GM21367 (cell line): ENCODE measurements around the gene SEPHS2.
"Not testable (repeated sequence)": the region's sequence is repeated elsewhere in the genome, so short reads cannot be mapped to it uniquely, and the experiment has no call there.

Experiments used
- ATAC-seq: cut with Tn5 transposase; IDR thresholded peaks from one replicate; pipeline ENCODE4 v1.9.1; 2021; ENCODE audit not compliant: unreplicated experiment

The SEPHS2 gene

DNA sequence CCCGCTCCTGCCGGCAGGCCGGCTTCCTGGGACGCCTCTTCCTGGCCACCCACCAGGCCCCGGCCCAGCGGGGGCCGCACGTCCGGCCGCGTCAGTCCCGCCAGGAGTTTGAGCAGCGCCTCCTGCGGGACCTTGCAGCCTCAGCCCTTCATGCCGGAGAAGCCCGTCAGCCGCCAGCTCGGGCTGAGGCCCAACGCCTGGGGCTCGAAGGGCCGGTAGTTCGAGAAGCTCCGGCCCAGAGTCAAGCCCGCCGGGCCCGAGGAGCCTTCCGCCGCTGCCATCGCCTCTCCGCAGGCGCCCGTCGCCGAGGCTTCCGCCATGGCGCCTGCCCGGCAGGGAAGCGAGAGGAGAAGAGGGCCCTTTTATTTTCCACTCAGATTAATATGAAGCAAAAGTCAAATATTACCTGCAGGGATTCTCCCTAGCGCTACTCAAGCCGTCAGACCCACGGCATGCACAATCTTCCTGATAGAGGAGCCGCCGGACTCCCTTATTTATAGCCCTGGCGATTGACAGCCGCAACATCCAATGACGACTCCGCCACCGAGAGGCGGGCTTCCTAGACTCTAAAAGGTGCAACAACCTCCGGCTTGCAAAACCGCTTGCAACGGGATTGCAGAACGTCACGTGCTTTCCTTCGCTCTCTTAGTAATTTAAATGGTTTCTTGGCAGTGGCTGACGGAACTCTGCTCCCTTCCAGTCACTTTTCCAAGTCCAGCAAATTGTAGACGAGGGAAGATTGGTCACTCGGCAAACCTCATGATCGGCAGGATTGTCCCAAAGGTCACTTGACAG lies at the start of gene SEPHS2:
Gene SEPHS2 (minus strand): TSS at position 467 of the 795 bp plus-strand sequence. CDS start 147 bp downstream, at position 320.
- peak; percentile 57 for ATAC-seq

DNA sequence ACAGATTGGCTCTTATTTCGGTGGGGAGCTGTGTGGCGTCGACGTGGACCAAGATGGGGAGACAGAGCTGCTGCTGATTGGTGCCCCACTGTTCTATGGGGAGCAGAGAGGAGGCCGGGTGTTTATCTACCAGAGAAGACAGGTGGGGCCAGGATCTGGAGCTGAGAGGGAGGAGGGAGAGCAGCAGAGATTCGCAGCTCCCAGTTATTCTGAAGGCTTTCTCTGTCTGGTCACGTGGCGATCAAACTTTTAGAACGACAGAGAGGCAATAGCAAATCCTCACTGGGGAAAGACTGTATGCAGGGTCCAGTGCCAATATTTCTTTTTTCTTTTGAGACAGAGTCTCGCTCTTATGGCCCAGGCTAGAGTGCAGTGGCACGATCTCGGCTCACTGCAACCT lies 49.0 kb upstream of the SEPHS2 start:
- ATAC-seq, result no peak

GRCh38 chr16:30493941-30494488 lies 48.3 kb upstream of the SEPHS2 start:
- ATAC-seq, result no peak

GRCh38 chr16:30491744-30492308 lies 46.2 kb upstream of the SEPHS2 start:
- no peak for ATAC-seq

GRCh38 chr16:30491229-30491628 lies 45.6 kb upstream of the SEPHS2 start:
- no peak for ATAC-seq

DNA sequence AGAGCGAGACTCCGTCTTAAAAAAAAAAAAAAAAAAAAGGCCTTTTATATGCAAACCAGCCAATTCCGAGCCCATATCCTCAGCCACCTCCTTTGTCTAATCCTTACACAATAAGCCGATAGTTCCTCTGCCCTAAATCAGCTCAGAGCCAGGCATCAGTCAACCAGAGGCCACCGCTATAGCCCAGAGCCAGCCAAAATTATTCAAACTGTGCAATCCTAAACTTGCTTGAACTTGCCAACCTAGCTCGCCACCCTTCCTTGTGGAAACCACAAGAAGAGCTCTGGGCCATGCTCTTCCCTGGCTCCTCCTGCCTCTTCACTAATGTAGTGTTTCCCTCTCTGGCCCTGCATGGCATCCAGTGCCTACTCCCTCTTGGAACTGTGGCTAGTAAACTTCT lies 44.5 kb upstream of the SEPHS2 start:
- ATAC-seq, result no peak

- no peak for ATAC-seq
Measured at GRCh38 chr16:30488764-30489605, 43.3 kb upstream of the SEPHS2 start.

DNA sequence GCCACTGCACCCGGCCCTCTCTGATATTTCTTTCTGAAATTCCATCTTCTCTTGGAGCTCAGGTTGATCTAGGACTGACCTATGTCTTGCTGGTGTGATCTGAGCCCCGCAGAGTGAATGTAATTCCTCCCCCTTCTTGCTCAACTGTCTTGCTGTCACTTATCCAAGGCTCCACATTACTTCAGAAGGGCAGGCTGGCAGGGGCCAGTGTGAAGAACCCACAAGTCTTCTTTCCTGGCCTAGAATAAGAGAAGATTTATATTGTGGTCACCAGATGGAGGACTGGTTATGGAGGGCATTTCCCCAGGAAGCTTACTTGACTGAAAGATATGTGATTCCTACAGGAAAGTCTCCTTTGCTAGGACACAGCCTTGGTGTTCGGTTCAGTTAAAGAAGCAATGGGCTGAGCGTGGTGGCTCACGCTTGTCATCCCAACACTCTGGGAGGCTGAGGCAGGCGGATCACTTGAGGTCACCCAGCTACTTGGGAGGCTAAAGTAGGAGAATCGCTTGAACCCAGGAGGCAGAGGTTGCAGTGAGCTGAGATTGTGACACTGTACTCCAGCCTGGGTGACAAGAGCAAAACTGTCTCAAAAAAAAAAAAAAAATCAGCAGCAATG lies 40.3 kb upstream of the SEPHS2 start:
- no peak for ATAC-seq

GRCh38 chr16:30484887-30485286 lies 39.2 kb upstream of the SEPHS2 start:
- ATAC-seq, result no peak

- no peak for ATAC-seq
Measured at GRCh38 chr16:30482366-30482765, 36.7 kb upstream of the SEPHS2 start.

DNA sequence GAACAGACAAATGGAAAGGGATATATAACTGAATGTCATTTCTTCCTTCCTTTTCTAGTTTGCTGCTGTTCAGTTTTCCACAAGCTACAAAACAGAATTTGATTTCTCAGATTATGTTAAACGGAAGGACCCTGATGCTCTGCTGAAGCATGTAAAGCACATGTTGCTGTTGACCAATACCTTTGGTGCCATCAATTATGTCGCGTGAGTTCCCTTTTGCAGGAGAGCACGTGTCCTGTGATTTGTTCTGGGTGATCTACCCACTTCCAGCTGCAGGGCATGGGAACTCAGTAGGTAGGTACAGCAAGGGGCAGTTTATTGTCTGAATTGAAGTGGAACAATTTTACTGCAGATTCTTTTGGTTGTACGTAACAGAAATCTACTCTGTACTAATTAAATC lies 35.7 kb upstream of the SEPHS2 start:
- ATAC-seq, result no peak

DNA sequence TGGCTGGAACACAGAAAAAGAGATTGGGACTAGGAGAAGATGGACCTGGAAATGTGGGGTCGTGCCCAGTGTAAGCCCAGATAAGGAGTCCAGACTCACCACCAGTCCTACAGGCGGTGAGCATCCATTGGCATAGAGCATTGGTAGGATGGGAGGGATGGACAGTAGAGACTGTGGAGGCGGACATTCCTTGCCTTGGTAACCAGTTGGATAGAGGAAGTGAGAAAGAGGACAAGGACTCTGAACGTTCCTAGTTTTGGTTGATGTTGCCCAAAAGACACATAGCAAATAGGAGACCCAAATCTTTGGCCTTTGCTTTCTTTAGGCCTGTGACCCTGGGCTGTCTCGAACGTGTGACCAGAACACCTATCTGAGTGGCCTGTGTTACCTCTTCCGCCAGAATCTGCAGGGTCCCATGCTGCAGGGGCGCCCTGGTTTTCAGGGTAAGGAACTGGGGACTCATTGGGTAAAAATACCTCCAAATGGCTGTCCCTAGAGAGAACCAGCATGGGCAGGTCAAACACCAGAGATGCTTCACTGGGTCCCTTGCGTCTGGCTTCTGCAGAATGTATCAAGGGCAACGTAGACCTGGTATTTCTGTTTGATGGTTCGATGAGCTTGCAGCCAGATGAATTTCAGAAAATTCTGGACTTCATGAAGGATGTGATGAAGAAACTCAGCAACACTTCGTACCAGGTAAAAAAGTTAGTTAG lies 33.2 kb upstream of the SEPHS2 start:
- ATAC-seq, result no peak

- not testable (repeated sequence) for ATAC-seq
Measured at GRCh38 chr16:30477773-30478172, 32.1 kb upstream of the SEPHS2 start.

GRCh38 chr16:30476991-30477390 lies 31.3 kb upstream of the SEPHS2 start:
- ATAC-seq, result no peak

GRCh38 chr16:30474684-30475083 lies 29.0 kb upstream of the SEPHS2 start:
- ATAC-seq, result no peak

DNA sequence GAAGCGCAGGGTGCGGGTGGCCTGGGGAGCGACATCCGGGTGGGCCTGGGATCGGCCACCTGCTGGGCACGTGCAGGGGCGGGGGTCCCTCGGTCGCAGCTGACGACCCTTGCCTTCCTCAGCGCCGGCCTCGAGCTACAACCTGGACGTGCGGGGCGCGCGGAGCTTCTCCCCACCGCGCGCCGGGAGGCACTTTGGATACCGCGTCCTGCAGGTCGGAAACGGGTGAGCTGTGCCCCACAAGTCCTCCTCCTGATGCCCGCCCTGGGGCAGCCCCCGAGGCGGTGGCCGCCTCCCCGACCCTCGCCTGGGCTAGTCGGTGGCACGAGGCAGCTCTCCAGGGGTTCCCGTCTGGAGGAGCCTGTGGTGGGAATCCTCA lies 28.4 kb upstream of the SEPHS2 start:
- no peak for ATAC-seq

DNA sequence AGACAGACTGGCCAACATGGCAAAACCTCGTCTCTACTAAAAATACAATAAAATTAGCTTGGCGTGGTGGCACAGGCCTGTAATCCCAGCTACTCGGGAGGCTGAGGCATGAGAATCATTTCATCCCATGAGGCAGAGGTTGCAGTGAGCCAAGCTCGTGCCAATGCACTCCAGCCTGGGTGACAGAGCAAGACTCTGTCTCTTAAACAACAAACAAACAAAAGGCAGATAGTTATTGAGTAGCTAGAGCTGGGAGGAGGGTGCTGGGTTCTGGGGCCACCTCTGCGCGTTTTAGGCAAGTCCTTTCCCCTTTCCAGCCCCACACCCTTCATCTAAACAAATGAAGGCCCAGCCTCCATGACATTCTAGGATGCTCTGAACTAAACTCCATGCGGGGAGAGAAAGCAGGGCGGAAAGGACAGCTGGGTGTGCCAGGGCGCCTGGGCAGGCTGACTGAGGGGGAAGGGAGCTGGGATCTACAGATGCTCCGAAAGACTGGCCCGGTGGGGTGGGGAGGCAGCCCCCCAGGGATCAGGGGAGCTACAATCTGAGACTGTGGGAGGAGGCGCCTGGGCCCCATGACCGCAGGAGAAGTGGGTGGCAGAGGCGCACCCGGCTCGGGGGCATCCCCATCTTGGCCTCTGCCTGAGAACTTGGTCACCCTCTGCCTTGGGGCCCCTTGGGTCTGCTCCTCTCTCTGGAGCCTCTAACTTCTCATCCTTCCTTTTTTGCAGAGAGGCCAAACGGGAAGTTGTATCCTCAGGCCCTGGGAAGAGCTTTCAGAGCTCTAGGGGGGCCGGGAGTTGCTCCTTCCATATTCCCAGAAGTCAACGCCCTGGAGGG lies 27.8 kb upstream of the SEPHS2 start:
- no peak for ATAC-seq

- peak; percentile 35 for ATAC-seq
Measured at GRCh38 chr16:30472328-30472942, 26.8 kb upstream of the SEPHS2 start, which contains the start of gene ITGAL. ITGAL (plus strand) TSS chr16:30472742; CDS start chr16:30472838, 96 bp downstream.

DNA sequence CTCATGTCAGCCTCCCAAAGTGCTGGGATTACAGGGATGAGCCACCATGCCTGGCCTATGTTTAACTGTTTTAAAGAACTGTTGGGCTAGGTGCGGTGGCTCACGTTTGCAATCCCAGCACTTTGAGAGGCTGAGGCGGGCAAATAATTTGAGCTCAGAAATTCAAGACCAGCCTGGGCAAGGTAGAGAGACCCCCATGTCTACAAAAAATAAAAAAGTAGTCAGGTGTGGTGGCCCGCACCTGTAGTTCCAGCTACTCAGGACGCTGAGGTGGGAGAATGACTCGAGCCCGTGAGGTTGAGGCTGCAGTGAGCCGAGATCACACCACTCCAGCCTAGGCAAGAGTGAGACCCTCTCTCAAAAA lies 24.9 kb upstream of the SEPHS2 start:
- no peak for ATAC-seq
